ENCODE data around the gene JAKMIP1.

DNA sequence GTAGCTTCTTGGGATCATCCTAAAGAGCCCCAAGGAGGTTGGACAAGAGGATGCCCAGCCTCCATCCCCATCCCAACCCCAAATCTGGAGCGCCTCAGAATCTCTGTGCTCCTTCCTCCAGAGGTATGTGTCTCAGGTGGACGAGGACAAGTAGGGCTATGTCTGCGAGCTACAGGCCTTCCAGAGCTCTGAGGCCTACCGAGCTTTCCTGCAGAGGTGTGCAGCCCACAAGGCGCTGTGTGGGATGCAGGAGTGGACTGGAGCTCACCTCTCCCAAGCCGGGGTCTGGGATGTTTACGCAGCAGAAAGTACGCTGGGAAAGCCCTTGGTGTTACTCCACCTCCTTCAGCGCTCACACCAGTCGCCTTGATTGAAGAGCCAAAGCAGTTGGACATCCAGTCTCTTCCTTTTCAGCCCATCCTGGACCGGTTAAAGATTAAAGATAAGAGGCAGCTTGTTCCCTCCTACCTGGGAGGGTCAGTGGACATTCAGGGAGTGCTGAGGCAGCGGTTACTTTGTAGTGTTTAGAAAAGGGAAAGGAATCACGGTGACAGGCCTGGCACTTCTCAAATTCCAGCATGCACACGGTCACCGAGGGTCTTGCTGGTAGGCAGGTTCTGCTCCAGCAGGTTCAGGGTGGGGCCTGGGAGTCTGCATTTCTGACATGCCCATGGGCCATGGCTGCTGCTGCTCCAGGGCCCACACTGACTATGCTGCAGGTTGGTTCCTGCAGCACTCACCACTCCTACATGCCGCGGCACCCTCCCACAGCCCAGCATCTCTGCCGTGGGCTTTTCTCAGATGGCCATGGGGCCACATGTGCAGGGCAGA is 29.5 kb upstream of the JAKMIP1 start:
- TF ChIP-seq, protein P1, sequence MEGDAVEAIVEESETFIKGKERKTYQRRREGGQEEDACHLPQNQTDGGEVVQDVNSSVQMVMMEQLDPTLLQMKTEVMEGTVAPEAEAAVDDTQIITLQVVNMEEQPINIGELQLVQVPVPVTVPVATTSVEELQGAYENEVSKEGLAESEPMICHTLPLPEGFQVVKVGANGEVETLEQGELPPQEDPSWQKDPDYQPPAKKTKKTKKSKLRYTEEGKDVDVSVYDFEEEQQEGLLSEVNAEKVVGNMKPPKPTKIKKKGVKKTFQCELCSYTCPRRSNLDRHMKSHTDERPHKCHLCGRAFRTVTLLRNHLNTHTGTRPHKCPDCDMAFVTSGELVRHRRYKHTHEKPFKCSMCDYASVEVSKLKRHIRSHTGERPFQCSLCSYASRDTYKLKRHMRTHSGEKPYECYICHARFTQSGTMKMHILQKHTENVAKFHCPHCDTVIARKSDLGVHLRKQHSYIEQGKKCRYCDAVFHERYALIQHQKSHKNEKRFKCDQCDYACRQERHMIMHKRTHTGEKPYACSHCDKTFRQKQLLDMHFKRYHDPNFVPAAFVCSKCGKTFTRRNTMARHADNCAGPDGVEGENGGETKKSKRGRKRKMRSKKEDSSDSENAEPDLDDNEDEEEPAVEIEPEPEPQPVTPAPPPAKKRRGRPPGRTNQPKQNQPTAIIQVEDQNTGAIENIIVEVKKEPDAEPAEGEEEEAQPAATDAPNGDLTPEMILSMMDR (IDR thresholded peaks at IDR 0.05), result no peak
- TF ChIP-seq POLR2A (IDR thresholded peaks at IDR 0.05), result no peak
- no peak for TF ChIP-seq POLR2AphosphoS5 (IDR thresholded peaks at IDR 0.05)

All from breast epithelium (tissue), 3 donors.